ENCODE data around the gene ITPRID2.

ITPRID2 gene

GRCh38 chr2:181970160-181970794 lies 78.7 kb downstream of the ITPRID2 start:
- no peak for DNase-seq

GRCh38 chr2:181971032-181971431 lies 79.5 kb downstream of the ITPRID2 start:
- no peak for DNase-seq

GRCh38 chr2:181972431-181973170 lies 81.1 kb downstream of the ITPRID2 start:
- no peak for DNase-seq

- DNase-seq, result no peak
These were observed 81.7 kb downstream of the ITPRID2 start for GRCh38 chr2:181973171-181973783.

GRCh38 chr2:181977661-181978350 lies 86.3 kb downstream of the ITPRID2 start:
- no peak for DNase-seq

GRCh38 chr2:181978351-181979150 lies 87.0 kb downstream of the ITPRID2 start:
- no peak for DNase-seq

Measured in effector CD4-positive, alpha-beta T cell (primary cell).